ENCODE measurements around the gene MICALL2.
"Not testable (repeated sequence)": the region's sequence is repeated elsewhere in the genome, so short reads cannot be mapped to it uniquely, and the experiment has no call there.

The MICALL2 gene

DNA sequence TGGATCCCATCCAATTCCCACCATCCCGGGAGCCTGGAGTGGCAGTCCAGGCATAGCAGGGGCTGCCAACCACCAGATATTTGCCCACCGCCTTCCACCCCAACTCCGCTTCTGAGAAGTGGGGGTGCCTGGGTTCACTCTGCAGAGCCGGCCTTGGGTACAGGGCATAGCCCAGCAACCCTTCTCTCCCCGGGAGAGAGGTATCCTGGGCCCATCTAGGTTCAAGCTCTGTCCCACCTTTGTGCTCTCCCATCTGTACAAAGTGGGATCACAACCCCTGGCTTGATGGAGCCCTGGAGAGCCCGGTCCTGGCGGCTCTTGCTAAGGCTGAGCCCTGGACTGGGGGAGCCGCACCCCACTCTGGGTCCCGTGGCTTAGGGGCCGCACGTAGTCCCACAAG is 12.2 kb downstream of the MICALL2 start:
- no peak for DNase-seq

DNA sequence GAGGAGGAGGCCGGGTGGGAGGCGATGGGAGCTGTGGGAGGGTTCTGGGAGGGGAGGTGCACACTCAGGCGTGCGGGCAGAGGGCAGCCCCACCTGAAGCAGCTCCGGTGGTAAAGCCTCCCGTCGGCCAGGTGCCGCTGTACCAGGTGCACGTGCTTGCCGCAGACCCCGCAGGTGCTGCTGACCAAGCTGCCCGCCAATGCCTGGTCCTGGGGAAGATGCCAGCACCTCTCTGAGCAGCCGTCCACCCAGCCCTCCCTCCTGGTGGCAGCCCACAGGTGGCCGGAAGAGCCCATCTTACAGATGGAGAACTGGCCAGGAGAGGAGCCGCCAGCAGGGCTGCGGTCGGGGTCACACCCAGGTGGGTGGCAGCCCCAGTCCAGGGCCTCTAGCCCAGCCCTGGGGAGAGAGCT is 12.6 kb downstream of the MICALL2 start:
- DNase-seq: no peak

DNA sequence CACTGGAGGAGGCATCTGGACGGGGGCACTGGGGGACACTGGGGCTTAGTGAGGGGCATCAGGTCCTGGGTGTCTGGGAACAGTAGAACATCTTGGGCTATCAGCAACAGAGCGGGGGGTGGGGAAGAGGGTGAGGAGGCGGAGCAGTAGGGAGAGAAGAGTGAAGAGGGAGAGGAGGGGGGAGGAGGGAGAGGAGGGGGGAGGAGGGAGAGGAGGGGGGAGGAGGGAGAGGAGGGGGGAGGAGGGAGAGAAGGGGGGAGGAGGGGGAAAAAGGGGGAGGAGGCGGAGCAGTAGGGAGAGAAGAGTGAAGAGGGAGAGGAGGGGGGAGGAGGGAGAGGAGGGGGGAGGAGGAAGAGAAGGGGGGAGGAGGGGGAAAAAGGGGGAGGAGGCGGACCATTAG is 13.2 kb downstream of the MICALL2 start:
- DNase-seq: not testable (repeated sequence)

DNA sequence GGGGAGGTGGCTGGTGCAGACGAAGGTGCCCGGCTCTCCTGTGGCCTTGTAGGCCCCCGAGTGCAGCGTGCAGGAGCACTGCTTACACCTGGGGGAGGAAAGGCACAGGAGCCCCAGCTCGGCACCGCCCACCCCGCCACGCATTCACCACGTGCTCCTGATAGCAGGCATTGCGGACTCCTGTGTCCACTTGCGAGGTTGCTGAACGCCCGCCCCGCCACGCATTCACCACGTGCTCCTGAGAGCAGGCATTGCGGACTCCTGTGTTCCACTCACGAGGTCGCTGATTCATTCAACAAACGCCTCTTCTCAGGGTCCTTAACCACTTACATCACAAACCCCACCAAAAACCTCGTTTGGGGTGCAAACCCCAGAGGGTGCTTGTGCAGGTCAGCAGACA is 13.9 kb downstream of the MICALL2 start:
- DNase-seq: no peak

DNA sequence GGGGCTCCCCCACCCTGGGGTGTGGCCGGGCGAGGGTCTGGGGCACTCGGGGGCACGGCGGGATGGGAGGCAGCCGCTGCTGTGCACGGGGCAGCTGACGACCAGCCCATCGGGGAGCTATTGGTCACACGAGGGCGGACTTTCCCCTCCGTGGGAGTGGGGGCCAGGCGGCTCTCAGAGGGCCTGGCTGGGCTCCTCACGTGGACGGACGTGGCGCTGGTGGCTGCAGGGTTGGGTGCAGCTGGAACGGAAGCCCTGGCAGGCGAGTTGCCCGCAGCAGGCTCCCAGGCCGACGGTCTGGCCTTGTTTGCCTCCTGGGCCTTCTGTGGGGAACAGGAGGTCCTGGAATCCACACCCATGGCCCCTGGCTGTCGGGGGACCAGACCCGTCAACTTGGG is 14.3 kb downstream of the MICALL2 start:
- DNase-seq: no peak

DNA sequence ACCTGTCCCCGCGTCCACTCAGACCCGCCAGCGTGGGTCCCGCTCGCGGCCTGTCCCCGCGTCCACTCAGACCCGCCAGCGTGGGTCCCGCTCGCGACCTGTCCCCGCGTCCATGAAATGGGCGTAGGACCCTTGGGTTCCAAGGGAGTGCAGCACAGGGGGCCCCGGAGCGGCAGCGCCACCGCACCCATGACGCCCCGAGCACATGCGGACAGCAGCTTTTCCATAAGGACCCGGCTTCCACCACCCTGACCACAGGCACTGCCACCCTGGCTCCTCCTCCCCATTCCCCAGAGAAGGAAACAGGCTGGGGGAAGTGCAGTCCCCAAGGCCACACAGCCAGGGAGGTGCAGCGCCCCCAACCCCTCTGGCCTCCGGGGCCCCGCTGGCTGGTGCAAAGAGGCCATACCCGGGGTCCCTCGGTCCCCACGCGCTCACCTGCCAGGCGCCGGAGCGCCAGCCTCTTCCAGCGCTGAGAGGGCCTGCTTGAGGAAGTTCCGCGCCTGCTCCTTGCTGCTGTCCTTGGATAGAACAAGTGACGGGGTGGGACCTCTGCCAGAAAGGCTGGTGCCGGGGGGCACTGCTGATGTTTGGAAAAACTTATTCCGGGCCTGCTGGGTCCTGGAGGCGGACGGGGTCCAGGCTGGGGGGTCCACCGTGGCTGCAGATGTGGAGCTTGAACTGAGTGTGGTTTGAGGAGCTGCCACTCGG is 14.9 kb downstream of the MICALL2 start:
- DNase-seq: no peak

DNA sequence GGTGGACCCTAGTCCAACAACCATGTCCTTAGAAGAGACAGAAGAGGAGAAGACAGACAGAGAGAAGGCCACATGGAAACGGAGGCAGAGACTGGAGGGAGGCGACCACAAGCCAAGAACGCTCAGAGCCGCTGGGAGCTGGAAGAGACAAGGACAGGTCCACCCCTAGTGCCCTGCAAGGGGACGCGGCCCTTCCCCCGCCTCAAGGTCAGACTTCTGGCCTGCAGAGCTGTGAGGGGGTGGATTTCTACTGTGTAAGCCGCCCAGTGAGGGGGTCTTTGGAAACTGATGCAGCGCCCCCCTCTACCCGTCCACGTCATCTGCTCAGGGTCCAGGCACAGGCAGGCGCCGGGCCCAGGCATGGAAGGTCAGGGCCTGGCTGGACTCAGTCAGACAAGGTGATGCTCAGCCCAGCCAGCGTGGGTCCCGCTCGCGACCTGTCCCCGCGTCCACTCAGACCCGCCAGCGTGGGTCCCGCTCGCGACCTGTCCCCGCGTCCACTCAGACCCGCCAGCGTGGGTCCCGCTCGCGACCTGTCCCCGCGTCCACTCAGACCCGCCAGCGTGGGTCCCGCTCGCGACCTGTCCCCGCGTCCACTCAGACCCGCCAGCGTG is 15.6 kb downstream of the MICALL2 start:
- not testable (repeated sequence) for DNase-seq

DNA sequence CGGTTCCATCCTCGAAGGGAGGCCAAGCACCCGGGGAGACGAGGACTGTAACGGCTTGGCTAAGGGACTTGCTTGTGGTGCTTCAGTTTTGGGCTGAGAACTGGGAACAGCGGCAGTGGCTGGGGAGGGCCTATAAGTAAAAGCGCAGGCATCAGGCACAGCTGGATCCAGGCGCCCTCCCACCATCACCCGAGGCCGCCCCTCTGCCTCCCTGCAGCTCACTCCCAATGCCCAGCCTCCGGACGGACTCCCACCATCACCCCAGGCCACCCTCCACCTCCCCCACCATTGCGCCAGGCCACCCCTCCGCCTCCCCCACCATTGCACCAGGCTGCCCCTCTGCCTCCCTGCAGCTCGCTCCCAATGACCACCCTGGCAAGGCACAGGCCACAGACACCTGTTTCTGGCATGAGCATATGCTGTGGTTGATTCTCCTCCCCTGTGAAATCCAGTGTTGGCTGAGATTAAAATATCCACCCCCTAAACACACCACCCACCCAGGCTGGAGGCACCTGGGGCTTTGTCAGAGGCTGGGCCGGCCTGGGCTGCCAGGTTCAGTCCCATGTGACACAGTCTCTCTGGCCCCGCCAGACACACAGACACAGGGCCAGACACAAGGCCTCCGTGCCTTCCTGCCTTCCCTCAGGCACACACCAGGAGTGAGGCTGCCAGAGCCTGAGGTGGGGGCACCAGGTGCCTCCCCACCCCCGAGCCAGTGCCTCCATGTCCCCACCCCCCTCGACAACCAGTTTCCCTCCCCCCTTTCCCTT is 16.7 kb downstream of the MICALL2 start:
- no peak for DNase-seq

DNA sequence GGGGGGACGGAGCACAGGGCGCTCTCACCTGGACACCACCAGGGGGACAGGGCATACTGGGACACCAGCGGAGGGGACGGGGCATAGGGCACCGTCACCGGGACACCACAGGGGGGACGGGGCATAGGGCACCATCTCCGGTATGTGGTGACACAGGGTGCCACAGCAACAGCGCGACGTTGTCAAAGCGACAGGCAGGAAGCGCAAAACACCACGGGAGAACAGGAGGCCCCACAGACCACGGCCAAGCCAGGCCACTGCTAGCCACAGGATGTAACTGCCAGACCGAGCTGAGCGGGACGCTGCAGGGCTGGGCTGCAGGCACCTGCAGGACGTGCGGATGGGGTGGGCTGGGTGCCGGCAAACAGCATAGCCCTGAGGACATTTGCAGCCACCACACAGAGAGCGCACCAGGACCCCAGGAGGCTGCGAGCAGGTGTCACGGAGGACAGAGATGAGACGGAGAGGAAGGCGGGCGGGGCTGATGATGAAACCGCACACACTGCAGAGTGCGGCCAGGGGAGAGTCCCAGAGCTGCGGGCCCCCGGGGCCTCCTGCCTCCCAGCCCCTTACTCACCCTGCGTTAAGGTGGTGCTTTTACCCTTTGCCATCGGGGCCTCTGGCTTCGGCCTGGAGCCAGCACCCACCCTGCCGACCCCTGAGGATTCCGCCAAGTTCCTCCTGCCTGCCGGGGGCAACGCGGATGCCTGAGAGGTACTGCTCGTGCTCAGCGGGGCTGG is 17.5 kb downstream of the MICALL2 start:
- no peak for DNase-seq

DNA sequence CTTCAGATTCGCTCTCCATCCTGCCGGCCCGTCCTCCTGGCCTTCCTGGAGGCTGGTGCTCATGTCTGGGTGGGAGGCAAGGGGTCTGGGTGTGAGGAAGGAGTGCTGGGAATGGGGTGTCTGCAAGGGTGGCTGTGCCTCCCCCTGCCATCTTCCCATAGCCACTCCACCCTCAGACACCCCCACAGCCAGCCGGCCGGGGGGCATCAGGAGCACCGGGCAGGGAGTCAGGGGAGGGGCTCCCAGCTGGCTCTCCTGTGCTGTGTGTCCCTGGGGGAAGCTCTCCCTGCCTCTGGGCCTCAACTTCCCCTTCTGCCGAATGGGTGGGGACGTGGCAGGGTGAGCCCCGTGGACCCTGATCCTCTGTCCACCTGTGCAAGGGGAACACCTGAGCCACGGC is 18.6 kb downstream of the MICALL2 start:
- no peak for DNase-seq

DNA sequence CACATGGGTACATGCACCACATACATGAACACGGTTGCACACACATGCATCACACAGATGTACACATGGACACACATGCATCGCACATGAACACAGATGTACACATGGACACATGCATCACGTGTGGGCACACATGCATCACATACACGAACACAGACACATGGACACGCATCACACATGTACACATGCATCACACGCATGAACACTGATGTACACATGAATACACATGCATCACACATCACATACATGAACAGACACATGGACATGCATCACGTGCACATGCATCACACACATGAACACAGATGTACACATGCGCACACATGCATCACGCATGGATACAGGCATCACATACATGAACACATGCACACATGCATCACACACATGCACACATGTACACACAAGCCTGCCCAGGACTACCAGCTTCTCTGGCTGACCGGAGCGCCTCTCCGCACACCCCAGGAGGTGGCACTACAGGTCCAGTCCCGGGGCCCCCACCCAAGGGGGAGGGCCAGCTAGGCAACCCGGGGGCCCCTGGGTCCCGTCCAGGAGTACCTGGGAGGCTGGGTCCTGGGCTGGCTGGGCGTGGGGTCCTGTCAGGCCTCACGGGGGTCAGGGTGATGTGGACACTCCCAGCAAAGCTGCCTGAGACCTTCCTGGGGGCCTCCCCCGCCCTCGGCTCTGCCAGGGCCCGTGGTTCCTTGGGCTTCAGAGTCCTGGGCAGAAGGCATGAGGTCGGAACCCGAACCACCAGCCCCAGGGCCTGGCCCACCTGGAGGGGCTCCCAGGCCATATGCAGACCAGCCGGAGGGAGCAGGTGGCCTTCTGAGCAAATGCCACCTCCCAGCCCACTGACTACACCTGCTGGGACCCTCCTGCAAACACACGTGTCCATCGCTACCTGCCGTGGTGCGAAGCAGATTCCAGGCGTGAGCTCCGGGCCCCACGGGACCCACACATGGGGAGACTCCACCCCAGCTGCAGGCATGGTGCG is 19.6 kb downstream of the MICALL2 start:
- no peak for DNase-seq

DNA sequence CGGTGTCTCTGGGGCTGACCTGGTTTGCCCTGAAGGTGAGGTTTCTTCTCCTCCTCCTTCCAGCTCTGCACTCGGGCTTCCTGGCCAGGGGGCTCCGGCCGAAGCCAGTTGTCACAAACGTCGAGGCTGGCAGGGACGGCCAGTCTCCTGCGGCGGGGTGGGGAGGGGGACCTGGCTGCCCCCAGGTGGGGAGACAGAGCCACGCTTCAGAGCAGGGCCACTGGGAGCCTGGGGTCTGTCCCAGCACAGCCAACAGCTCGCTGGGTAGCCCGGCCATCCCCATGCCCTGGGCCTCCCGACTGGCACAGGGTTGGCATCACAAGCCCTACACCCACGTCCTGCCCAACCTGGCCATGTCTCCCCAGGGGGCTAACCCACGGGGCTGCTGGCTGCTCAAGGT is 20.4 kb downstream of the MICALL2 start:
- DNase-seq: no peak

DNA sequence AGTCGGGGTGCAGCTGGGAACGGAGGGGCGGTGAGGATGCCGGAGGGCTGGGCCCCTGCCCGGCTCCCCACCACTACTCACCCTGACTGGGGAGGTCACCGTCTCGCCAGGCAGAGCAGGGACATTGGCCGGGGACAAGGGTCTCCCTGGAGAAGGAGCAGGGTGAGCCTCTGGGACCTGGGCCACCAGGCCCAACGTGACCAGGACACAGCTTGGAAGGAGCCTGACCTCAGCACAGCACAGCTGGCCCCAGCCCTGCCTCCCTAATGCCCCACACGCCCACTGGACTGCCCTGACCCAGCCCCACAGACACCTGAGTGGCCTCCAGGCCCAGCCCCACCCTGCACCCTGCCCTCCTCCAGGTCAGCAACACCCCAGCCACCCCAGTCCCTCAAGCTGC is 21.1 kb downstream of the MICALL2 start:
- DNase-seq: no peak

DNA sequence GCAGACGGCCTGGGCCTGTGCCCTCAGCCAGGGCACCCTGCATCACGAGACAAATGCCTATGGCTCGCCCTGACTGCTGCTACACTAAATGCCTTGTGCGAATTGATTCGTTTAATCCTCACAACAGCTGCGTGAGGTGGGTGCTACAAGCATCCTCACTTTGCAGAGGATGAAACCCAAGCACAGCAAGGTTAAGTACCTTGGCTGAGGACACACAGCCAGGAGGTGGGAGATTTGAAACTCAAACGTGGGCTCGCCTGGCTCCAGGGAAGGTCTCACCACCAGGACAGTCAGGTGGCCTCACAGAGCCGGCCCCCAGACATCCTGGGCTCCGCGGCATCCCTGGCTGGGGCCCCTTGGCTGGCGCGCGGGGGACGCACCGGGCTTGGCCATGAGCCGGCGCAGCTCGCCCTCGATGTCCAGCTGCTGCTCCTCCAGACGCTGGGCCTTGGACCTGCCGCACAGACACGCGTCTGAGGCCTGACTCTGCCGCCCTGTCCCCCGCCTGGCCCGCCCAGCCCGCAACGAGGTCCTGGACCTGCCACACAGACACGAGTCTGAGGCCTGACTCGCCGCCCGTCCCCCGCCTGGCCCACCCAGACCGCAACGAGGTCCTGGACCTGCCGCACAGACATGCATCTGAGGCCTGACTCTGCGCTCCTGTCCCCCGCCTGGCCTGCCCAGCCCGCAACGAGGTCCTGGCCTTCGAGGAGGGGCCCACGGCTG is 22.0 kb downstream of the MICALL2 start:
- no peak for DNase-seq

DNA sequence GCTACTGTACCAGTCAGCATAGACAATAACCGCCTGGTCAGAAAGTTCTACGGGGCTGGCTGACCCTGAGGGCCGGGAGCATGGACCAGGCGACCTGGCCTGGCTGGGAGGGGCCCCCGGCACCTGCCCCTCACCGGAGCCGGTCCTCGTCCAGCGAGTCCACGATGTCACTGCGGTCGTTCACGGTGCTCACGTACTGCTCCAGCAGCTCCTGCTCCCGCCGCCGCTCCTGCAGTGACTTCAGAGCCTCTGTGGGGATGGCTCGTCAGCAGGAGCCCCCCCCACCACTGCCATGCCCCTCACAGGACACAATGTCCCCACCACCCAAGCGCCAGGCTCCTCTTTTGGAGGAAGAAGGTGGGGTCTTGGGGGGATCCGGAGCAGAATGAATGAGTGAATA is 22.7 kb downstream of the MICALL2 start:
- no peak for DNase-seq

DNA sequence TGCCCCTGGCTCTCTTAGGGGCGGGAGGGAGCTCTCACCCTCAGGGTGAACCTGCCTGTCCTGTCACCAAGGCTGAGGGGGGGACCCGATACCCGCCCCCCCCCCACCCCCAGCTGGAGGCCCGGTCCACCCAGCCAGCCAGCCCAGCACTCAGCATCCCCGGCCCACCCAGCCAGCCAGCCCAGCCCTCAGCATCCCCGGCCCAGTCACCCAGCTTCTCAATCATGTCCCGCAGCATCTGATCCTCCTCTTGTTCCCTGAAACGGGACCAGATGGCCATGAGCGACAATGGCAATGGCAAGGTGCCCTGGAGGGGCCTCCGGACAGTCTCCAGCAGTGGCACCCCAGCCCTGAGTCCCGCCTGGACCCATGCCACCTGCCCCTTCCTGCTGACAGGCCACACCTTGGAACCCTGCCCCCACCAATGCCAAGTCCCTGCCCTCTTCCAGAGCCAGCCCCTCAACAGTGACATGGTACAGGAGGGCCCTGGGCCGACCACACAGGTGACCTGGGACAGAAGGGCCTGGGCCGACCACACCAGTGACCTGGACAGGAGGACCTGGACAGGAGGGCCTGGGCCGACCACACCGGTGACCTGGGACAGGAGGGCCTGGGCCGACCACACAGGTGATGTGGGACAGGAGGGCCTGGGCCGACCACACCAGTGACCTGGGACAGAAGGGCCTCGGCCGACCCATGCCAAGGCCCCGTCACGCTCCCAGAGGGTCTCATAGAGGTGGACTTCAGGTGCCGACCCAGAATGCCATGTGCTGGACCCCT is 24.2 kb downstream of the MICALL2 start:
- DNase-seq: no peak

DNA sequence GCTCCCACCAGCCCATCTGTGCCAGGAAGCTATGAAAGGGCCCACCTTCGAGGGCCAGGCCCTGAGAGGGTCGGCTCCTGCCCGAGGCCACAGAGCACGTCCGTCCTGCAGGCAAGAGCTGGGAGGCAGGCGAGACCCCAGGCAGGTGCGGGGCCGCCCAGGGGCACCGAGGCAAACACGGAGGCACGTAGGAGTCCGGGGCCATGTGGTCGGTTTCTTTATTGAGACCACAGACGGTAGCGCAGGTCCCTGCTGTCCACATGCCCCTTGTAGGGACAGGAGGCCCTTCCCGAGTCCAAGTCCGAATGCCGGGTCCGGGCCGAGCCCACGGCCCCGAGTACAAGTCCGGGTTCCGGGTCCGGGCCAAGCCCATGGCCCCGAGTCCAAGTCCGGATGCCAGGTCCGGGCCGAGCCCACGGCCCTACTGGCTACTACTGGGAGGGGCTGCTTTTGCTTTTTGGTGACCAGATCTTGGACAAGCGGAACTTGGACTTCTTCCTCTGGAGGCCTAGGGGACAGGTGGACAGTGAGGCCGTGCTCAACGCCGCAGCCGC is 25.0 kb downstream of the MICALL2 start:
- no peak for DNase-seq

DNA sequence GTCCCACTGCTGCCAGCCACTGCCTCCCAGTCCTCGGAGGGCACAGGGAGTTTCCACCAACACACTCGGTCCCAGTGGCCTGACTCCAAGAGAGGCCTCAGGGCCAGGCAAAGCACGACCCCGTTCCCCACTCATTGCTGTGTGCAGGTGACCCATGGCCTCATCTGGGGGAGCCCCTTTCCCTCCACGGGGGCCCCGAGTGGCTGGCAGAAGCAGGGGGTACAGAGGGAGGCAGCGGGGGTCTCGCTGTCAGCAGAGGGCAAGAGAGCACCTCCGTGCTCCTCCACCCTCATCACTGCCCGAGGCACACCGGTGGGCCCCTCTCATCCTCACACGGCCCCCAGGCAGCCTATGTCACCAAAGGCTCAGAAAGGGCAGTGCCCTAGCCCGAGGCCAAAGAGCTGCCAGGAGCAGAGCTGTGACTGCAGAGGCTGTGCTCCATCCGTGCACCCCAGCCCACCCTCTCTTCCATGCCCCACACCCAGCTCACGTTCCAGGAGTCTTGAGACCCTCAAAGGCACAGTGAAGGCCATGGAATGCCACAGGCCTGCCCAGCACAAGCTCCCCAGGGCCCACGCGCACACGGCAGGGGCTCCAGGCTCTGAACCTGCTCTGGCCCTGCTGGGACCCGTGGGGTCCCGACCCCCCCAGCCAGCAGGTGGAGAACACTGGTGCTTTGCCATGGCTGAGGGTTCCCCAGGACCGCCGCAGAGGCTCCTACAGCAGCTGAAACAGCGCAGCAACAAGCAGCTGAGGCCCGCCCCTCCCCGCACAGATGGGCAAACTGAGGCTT is 25.9 kb downstream of the MICALL2 start:
- no peak for DNase-seq

DNA sequence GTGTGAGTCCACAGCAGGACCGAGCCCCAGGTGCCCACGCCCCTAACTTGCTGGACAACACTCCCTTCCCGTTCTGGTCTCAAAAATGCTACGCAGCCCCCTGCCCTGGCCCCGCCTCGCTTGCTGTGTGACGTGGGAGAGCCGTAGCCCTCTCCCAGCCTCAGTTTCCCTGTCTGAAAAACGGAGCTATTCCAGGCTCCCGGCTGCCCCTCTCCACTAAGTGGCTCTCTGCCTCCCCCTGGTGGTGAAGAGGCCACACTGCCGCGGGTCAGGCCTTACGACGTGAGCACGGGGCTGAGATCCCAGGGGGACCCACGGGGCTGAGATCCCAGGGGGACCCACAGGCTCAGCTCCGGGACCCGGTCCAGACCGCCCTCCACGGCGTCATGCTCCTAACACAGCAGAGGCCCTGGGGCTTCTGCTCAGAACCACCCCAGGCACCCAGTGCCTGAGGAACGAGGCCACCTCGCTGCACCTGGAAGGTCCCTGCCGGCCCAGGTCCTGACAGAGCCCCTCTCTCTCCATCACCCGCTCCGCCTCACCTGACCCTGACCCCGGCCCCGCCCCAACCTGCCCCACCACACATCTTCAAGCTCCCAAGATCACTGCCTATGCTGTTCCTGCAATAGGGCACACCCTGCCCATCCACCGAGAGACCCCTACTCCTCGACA is 26.7 kb downstream of the MICALL2 start:
- DNase-seq: peak; percentile 17
